ENCODE measurements around the gene HELLS.

GRCh38 chr10:94496646-94497045 lies 48.9 kb upstream of the HELLS start:
- TF ChIP-seq, protein P1, sequence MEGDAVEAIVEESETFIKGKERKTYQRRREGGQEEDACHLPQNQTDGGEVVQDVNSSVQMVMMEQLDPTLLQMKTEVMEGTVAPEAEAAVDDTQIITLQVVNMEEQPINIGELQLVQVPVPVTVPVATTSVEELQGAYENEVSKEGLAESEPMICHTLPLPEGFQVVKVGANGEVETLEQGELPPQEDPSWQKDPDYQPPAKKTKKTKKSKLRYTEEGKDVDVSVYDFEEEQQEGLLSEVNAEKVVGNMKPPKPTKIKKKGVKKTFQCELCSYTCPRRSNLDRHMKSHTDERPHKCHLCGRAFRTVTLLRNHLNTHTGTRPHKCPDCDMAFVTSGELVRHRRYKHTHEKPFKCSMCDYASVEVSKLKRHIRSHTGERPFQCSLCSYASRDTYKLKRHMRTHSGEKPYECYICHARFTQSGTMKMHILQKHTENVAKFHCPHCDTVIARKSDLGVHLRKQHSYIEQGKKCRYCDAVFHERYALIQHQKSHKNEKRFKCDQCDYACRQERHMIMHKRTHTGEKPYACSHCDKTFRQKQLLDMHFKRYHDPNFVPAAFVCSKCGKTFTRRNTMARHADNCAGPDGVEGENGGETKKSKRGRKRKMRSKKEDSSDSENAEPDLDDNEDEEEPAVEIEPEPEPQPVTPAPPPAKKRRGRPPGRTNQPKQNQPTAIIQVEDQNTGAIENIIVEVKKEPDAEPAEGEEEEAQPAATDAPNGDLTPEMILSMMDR (IDR thresholded peaks at IDR 0.05 in 8 of 11, conservative IDR thresholded peaks at IDR 0.05 in 3 of 11), result no peak
- no peak for TF ChIP-seq POLR2A (IDR thresholded peaks at IDR 0.05)
- TF ChIP-seq POLR2AphosphoS5 (IDR thresholded peaks at IDR 0.05), result no peak

Data from spleen (tissue), 7 donors.